GM21528 (cell line): ENCODE data around the gene SEPTIN2.
"Not testable (repeated sequence)": the region's sequence is repeated elsewhere in the genome, so short reads cannot be mapped to it uniquely, and the experiment has no call there.

ENCODE experiments used
- ATAC-seq: cut with Tn5 transposase; IDR thresholded peaks from one replicate; pipeline ENCODE4 v1.9.1; 2021; ENCODE audit warnings: mild to moderate bottlenecking, moderate library complexity; ENCODE audit not compliant: unreplicated experiment, low FRiP score

SEPTIN2 gene

GRCh38 chr2:241375300-241375699 is 59.6 kb downstream of the SEPTIN2 start:
- ATAC-seq: no peak

- ATAC-seq: no peak
These were observed 61.1 kb downstream of the SEPTIN2 start for GRCh38 chr2:241376808-241377207.

GRCh38 chr2:241378816-241379215 is 63.1 kb downstream of the SEPTIN2 start:
- ATAC-seq: no peak

GRCh38 chr2:241379481-241380480 is 64.1 kb downstream of the SEPTIN2 start:
- no peak for ATAC-seq

GRCh38 chr2:241381872-241382271 is 66.1 kb downstream of the SEPTIN2 start:
- no peak for ATAC-seq

GRCh38 chr2:241385450-241385849 is 69.7 kb downstream of the SEPTIN2 start:
- ATAC-seq: not testable (repeated sequence)

- ATAC-seq: no peak
These were observed 70.8 kb downstream of the SEPTIN2 start for GRCh38 chr2:241386519-241386918.

GRCh38 chr2:241389697-241390096 is 74.0 kb downstream of the SEPTIN2 start:
- no peak for ATAC-seq

- ATAC-seq: no peak
These were observed 74.8 kb downstream of the SEPTIN2 start for GRCh38 chr2:241390301-241391206.

- no peak for ATAC-seq
These were observed 76.4 kb downstream of the SEPTIN2 start for GRCh38 chr2:241391892-241392665.

GRCh38 chr2:241392753-241393152 is 77.0 kb downstream of the SEPTIN2 start:
- ATAC-seq: not testable (repeated sequence)

- ATAC-seq: no peak
These were observed 77.9 kb downstream of the SEPTIN2 start for GRCh38 chr2:241393524-241394196.

GRCh38 chr2:241396809-241397208 is 81.1 kb downstream of the SEPTIN2 start:
- not testable (repeated sequence) for ATAC-seq

- ATAC-seq: no peak
These were observed 84.5 kb downstream of the SEPTIN2 start for GRCh38 chr2:241399941-241400922.
